ENCODE measurements around the gene KRTAP4-11.
"Not testable (repeated sequence)": the region's sequence is repeated elsewhere in the genome, so short reads cannot be mapped to it uniquely, and the experiment has no call there.

DNA sequence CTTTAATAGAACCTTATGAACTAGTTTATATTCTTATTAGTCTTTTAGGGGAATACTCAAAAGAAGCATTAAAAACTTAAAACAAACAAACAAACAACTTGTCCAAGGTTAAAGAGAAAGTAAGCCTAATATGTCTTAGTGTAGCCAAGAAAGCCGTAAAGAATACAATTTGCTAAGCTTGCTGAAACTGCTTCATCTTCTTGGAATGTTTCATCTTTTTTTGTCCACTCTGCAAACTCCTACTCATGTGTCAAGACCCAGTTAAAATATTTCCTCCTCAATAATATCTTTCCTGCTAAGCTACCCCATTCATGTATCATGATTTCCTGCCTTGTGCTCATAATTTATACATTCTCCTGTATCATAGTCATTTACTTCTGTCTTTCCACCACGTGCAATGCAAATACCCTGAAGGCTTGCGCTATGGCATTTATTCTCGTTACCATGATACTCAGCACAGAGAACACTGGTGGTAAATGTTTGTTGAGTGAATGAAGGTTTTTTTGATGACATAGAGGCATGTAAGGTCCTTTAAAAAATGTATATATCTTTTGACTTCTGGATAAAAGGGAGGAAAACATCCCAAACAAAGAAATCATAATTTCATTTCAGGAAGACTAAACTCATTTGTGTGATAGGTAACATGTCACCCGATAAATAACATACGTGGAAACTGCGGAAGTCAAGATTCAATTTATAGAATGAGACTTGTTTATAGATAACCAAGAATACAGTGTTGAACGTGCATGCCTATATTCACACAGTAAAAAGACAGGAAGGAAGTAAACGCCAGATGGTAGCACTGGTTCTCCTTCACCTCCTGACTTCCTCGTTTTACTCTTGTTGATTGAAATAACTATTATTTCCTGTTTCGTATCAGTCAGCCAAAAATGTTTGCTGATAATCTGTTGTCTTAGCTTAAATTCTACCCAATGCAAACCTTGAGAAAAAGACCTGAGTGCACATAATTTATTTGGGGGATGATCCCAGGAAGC is 1.8 kb upstream of the KRTAP4-11 start:
- TF ChIP-seq, protein P1, sequence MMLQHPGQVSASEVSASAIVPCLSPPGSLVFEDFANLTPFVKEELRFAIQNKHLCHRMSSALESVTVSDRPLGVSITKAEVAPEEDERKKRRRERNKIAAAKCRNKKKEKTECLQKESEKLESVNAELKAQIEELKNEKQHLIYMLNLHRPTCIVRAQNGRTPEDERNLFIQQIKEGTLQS (IDR thresholded peaks at IDR 0.05; ENCODE audit: insufficient read depth, low read depth, low read length) = not testable (repeated sequence)
- TF ChIP-seq RAD21 (IDR thresholded peaks at IDR 0.05 in 1 of 2, conservative IDR thresholded peaks at IDR 0.05 in 1 of 2; ENCODE audit: low read depth in 2 of 2, low read length in 2 of 2); BCL11A (IDR thresholded peaks at IDR 0.05; ENCODE audit: low read depth in 2 of 2, low read length in 2 of 2); CEBPB (IDR thresholded peaks at IDR 0.05; ENCODE audit: low read depth, low read length); POLR2AphosphoS5 (IDR thresholded peaks at IDR 0.05; ENCODE audit: low read depth, low read length); SIN3A (conservative IDR thresholded peaks at IDR 0.05 in 1 of 2, IDR thresholded peaks at IDR 0.05 in 1 of 2; ENCODE audit: low read depth in 1 of 2, low read length in 2 of 2): not testable (repeated sequence)
- TF ChIP-seq, protein P2, sequence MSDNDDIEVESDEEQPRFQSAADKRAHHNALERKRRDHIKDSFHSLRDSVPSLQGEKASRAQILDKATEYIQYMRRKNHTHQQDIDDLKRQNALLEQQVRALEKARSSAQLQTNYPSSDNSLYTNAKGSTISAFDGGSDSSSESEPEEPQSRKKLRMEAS (IDR thresholded peaks at IDR 0.05) = not testable (repeated sequence)
- TF ChIP-seq, protein P3, sequence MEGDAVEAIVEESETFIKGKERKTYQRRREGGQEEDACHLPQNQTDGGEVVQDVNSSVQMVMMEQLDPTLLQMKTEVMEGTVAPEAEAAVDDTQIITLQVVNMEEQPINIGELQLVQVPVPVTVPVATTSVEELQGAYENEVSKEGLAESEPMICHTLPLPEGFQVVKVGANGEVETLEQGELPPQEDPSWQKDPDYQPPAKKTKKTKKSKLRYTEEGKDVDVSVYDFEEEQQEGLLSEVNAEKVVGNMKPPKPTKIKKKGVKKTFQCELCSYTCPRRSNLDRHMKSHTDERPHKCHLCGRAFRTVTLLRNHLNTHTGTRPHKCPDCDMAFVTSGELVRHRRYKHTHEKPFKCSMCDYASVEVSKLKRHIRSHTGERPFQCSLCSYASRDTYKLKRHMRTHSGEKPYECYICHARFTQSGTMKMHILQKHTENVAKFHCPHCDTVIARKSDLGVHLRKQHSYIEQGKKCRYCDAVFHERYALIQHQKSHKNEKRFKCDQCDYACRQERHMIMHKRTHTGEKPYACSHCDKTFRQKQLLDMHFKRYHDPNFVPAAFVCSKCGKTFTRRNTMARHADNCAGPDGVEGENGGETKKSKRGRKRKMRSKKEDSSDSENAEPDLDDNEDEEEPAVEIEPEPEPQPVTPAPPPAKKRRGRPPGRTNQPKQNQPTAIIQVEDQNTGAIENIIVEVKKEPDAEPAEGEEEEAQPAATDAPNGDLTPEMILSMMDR (IDR thresholded peaks at IDR 0.05; ENCODE audit: control extremely low read depth in 1 of 3, insufficient read depth in 1 of 3, low read depth in 1 of 3, low read length in 3 of 3) = not testable (repeated sequence)
